Vagina (tissue), 2 donors: Measurements from ENCODE around the gene HOXC12.

ENCODE experiments used
- CTCF ChIP-seq, 3 experiments: fragments of 450-650 bp in 2 of 3; fragments of 200-600 bp in 1 of 3; sonication (generic) in 1 of 3; IDR thresholded peaks; one replicate each; pipeline ENCODE4 v1.5.1; 2017 to 2019; ENCODE audit warnings: antibody characterized with exemption in 3 of 3, mild to moderate bottlenecking in 2 of 3, moderate library complexity in 2 of 3
- POLR2A ChIP-seq, 2 donors: fragments of 450-650 bp; IDR thresholded peaks; one replicate each; pipeline ENCODE4 v1.6.1; 2017; ENCODE audit warnings: antibody characterized with exemption in 2 of 2, mild to moderate bottlenecking in 2 of 2, moderate library complexity in 2 of 2
- POLR2AphosphoS5 ChIP-seq, 2 donors: sonication (generic); formaldehyde crosslinking; IDR thresholded peaks; one replicate each; pipeline ENCODE4 v1.9.0; 2017; ENCODE audit warnings: antibody characterized with exemption in 2 of 2, mild to moderate bottlenecking in 2 of 2, low read depth in 1 of 2; ENCODE audit not compliant: insufficient read depth in 1 of 2

- TF ChIP-seq CTCF (IDR thresholded peaks at IDR 0.05): no peak
- no peak for TF ChIP-seq POLR2A (IDR thresholded peaks at IDR 0.05)
- TF ChIP-seq POLR2AphosphoS5 (IDR thresholded peaks at IDR 0.05; ENCODE audit: insufficient read depth in 1 of 2, low read depth in 1 of 2): no peak
Measured at GRCh38 chr12:53916788-53917655, 37.7 kb upstream of the HOXC12 start.
